Small intestine (tissue), 7 donors: ENCODE results near the gene TTLL7. TPM values are rescaled to one million over a fixed set of nuclear protein-coding genes. Genes with fewer than 3 reads are reported as not detected.

Source experiments
- DNase-seq, 2 donors: peaks; one replicate each; pipeline versions ENCODE4 v3.0.0 to v3.0.0-alpha.2; 2013
- FAIRE-seq: peaks from 2 replicates; lab custom pipeline; 2012; peaks lifted over from hg19 to GRCh38; lab: Jason Lieb, UNC
- H3K27ac ChIP-seq, 3 donors: one replicate each; pipeline ENCODE4 v1.5.1; 2013; ENCODE audit warnings: low read length in 2 of 3, mild to moderate bottlenecking in 2 of 3, control low read depth in 1 of 3, inconsistent platforms in 1 of 3, low read depth in 1 of 3, moderate library complexity in 1 of 3
- H3K27me3 ChIP-seq, 3 donors: one replicate each; pipeline ENCODE4 v1.6.1; 2013; ENCODE audit warnings: low read length in 3 of 3, inconsistent platforms in 1 of 3; ENCODE audit not compliant: control insufficient read depth in 3 of 3, insufficient read depth in 3 of 3
- H3K36me3 ChIP-seq, 3 donors: one replicate each; pipeline ENCODE4 v1.6.1; 2013; ENCODE audit warnings: low read length in 3 of 3, inconsistent platforms in 1 of 3, low read depth in 1 of 3, mild to moderate bottlenecking in 1 of 3, moderate library complexity in 1 of 3; ENCODE audit not compliant: control insufficient read depth in 3 of 3, insufficient read depth in 2 of 3
- H3K4me1 ChIP-seq, 3 donors: one replicate each; pipeline ENCODE4 v1.6.1; 2013; ENCODE audit warnings: low read length in 2 of 3, inconsistent platforms in 1 of 3, low read depth in 1 of 3, mild to moderate bottlenecking in 1 of 3, moderate library complexity in 1 of 3; ENCODE audit not compliant: control insufficient read depth in 3 of 3, insufficient read depth in 2 of 3
- H3K4me3 ChIP-seq, 3 donors: one replicate each; pipeline ENCODE4 v1.5.1; 2013; ENCODE audit warnings: low read length in 3 of 3, control low read depth in 1 of 3, inconsistent platforms in 1 of 3, low read depth in 1 of 3, mild to moderate bottlenecking in 1 of 3, moderate library complexity in 1 of 3
- H3K9me3 ChIP-seq, 2 donors: one replicate each; pipeline ENCODE4 v1.6.1; 2013; ENCODE audit warnings: low read depth in 1 of 2, low read length in 1 of 2; ENCODE audit not compliant: control insufficient read depth in 2 of 2, insufficient read depth in 1 of 2
- WGBS, 3 donors: extraction: QIAGEN DNeasy Blood & Tissue Kit; methylation state at CpG; one replicate each; pipeline ENCODE4 v1.1.7; 2013; 5-methylcytosine and 5-hydroxymethylcytosine counted together
- polyA plus RNA-seq, 4 donors: library from polyadenylated mRNA; stranded (reverse) in 3 of 4; unstranded in 1 of 4; fragments of 200-250 nt in 3 of 4; fragments of 120-200 nt in 1 of 4; gene quantifications; one replicate each; pipeline versions ENCODE4 v1.2.1 to v1.2.3, GENCODE V29; 2013
- donor health status: healthy with polysubstance abuse.
- donor health status: control.
- donor health status: control.
- donor health status: Bipolar disorder and iron deficiency.
- donor health status: healthy.

TTLL7 gene
- polyA plus RNA-seq, 4 donors, result 0.54 to 1.8 (median 1.6) TPM; not detected in 1

DNA sequence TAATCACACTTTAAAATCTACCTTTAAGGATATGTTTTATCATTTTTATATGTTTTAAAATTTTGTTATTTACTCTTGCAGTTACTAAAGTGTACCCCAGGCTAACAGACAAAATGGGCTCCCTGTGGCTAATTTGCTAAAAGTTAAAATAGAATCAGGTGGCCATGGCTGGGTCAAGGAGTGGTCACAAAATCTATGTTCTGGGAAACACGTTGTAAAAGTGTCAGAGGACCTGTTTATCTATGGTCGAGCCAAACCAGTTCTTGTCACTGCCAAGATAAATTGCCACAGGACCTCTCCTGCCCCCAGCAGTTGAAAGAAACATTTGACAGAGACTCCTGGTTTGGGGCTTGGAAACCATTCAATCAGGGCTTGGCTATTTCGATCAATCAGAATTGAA, 21.2 kb upstream of the TTLL7 start:
- FAIRE-seq (no peak), DNase-seq (no peak)
- Histone ChIP-seq H3K36me3 (no peaks in the 10 kb centered on the region), H3K27me3 (no peaks in the 10 kb centered on the region), H3K4me3 (no peak overlapping the region), H3K9me3 (no peaks in the 10 kb centered on the region), H3K27ac (no peak overlapping the region), H3K4me1 (no peaks in the 10 kb centered on the region)
- WGBS, 3 donors, result 12 to 30% (median 16%) methylated on average over 3 of the region's 3 CpGs

- Histone ChIP-seq H3K4me3 (no peak overlapping the region), H3K27me3 (no peaks in the 10 kb centered on the region)
- no peak for FAIRE-seq
These were observed 20.3 kb upstream of the TTLL7 start for GRCh38 chr1:84019217-84019616.

GRCh38 chr1:84013708-84014107, 14.8 kb upstream of the TTLL7 start:
- H3K4me1 ChIP-seq, result no peaks in the 10 kb centered on the region
- H3K27me3 ChIP-seq, result no peaks in the 10 kb centered on the region
- no peak overlapping the region for H3K4me3 ChIP-seq
- H3K9me3 ChIP-seq, result no peaks in the 10 kb centered on the region
- H3K36me3 ChIP-seq, result no peaks in the 10 kb centered on the region
- 97% methylated on average over 3 of the region's 3 CpGs for WGBS, 3 donors
- FAIRE-seq (no peak), DNase-seq (no peak)
- no peak overlapping the region for H3K27ac ChIP-seq

More at GRCh38 chr1:84019217-84019616, 20.3 kb upstream of the TTLL7 start:
- Histone ChIP-seq H3K4me1 (no peaks in the 10 kb centered on the region), H3K9me3 (no peaks in the 10 kb centered on the region), H3K27ac (no peak overlapping the region), H3K36me3 (no peaks in the 10 kb centered on the region)
- WGBS, 3 donors, result 72 to 85% (median 79%) methylated on average over 1 of the region's 1 CpG
- no peak for DNase-seq

- no peak overlapping the region for H3K4me3 ChIP-seq
These were observed 13.1 kb upstream of the TTLL7 start for GRCh38 chr1:84012018-84012417.

DNA sequence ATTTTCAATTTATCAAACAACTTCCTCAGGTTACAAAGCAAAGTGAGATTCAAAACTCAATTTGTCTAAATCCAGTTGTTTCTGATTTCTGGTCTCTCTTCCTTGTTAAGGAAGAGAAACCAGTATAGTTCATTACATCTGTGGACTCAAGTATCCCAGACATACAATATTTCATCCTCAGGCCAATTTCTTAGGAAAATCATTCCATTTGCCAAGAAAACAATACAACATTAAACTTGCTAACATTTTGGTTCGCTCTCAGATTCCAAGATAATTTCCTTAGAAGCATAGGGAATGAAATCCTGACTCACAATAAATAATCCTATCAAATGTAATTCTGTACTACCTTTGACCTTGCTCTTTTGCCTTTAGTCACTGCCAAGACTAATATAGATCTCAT, 11.2 kb upstream of the TTLL7 start:
- no peaks in the 10 kb centered on the region for H3K27me3 ChIP-seq
- H3K4me3 ChIP-seq, result no peak overlapping the region
- DNase-seq (peak in 1 of 2 donors; percentile 35), FAIRE-seq (no peak)
- no peaks in the 10 kb centered on the region for H3K9me3 ChIP-seq
- WGBS, 3 donors, result 8 to 60% (median 40%) methylated on average over 1 of the region's 1 CpG
- H3K36me3 ChIP-seq, result no peaks in the 10 kb centered on the region
- no peak overlapping the region for H3K27ac ChIP-seq
- H3K4me1 ChIP-seq, result no peaks in the 10 kb centered on the region

More at GRCh38 chr1:84012018-84012417, 13.1 kb upstream of the TTLL7 start:
- H3K9me3 ChIP-seq, result no peaks in the 10 kb centered on the region
- no peaks in the 10 kb centered on the region for H3K4me1 ChIP-seq
- H3K27me3 ChIP-seq, result no peaks in the 10 kb centered on the region
- no peak overlapping the region for H3K27ac ChIP-seq
- H3K36me3 ChIP-seq, result no peaks in the 10 kb centered on the region
- FAIRE-seq (no peak), DNase-seq (no peak)
- WGBS, 3 donors, result 93 to 95% (median 94%) methylated on average over 3 of the region's 3 CpGs

GRCh38 chr1:84008631-84009030, 9.7 kb upstream of the TTLL7 start:
- DNase-seq (no peak), FAIRE-seq (no peak)
- Histone ChIP-seq H3K9me3 (no peaks in the 10 kb centered on the region), H3K4me1 (no peaks in the 10 kb centered on the region), H3K27me3 (no peaks in the 10 kb centered on the region), H3K4me3 (no peak overlapping the region), H3K27ac (no peak overlapping the region), H3K36me3 (no peaks in the 10 kb centered on the region)
- WGBS, 3 donors, result 93 to 94% (median 93%) methylated on average over 5 of the region's 5 CpGs

DNA sequence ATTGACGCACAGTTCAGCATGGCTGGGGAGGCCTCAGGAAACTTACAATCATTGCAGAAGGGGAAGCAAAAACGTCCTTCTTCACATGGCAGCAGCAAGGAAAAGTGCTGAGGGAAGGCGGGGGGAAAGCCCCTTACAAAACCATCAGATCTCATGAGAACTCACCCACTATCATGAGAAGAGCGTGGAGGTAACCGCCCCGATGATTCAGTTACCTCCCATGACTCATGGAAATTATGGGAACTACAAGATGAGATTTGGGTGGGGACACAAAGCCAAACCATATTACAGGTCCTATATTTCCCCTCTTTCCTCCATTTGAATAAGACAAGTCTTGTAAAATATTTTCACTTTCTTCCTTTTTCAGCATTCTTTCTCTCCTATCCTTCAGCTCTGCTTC, 7.7 kb upstream of the TTLL7 start:
- Histone ChIP-seq H3K36me3 (no peaks in the 10 kb centered on the region), H3K27me3 (peaks cover 0 to under 1% (median 0%) of the 10 kb centered on the region in 3 donors), H3K4me1 (no peaks in the 10 kb centered on the region), H3K9me3 (no peaks in the 10 kb centered on the region), H3K27ac (no peak overlapping the region), H3K4me3 (no peak overlapping the region)
- WGBS, 3 donors, result 73 to 86% (median 85%) methylated on average over 6 of the region's 6 CpGs
- FAIRE-seq (no peak), DNase-seq (no peak)

GRCh38 chr1:84001501-84001900, 2.6 kb upstream of the TTLL7 start:
- no peak for DNase-seq
- FAIRE-seq, result no peak
- Histone ChIP-seq H3K27me3 (peaks cover 0 to 22% (median 0%) of the 10 kb centered on the region in 3 donors), H3K4me1 (peaks cover 0 to 3% (median 0%) of the 10 kb centered on the region in 3 donors), H3K9me3 (no peaks in the 10 kb centered on the region), H3K4me3 (no peak overlapping the region), H3K36me3 (no peaks in the 10 kb centered on the region), H3K27ac (no peak overlapping the region)
- 91 to 100% (median 95%) methylated on average over 2 of the region's 2 CpGs for WGBS, 3 donors

GRCh38 chr1:84000954-84001495, 2.1 kb upstream of the TTLL7 start:
- H3K27me3 ChIP-seq, result peaks cover 0 to 22% (median 0%) of the 10 kb centered on the region in 3 donors
- H3K4me3 ChIP-seq, result no peak overlapping the region
- no peak overlapping the region for H3K27ac ChIP-seq
- FAIRE-seq (no peak), DNase-seq (no peak)
- H3K4me1 ChIP-seq, result peaks cover 0 to 3% (median 0%) of the 10 kb centered on the region in 3 donors
- WGBS, 3 donors, result 75 to 80% (median 77%) methylated on average over 4 of the region's 4 CpGs
- no peaks in the 10 kb centered on the region for H3K36me3 ChIP-seq
- no peaks in the 10 kb centered on the region for H3K9me3 ChIP-seq
